GM13976 (cell line): ENCODE data around the gene ATXN7.

Experiments
- DNase-seq: peaks from one replicate; pipeline ENCODE4 v3.0.0; 2012; ENCODE audit warnings: low spot score
- in situ Hi-C: fragments of 300-500 bp; cut with MboI; formaldehyde crosslinking; loops from one replicate; pipeline ENCODE4 v1.12.0; 2022; ENCODE audit warnings: low sequenced_read_pairs, mixed read lengths, inconsistent platforms; ENCODE audit not compliant: unreplicated experiment
- TF ChIP-seq, protein P1 (sequence below): IDR thresholded peaks from 2 replicates; pipeline ENCODE4 v1.5.1; 2012; ENCODE audit warnings: borderline replicate concordance, mild to moderate bottlenecking; ENCODE audit not compliant: insufficient read depth; ENCODE audit errors: extremely low read depth, missing control alignments, control extremely low read depth

Gene ATXN7

DNA sequence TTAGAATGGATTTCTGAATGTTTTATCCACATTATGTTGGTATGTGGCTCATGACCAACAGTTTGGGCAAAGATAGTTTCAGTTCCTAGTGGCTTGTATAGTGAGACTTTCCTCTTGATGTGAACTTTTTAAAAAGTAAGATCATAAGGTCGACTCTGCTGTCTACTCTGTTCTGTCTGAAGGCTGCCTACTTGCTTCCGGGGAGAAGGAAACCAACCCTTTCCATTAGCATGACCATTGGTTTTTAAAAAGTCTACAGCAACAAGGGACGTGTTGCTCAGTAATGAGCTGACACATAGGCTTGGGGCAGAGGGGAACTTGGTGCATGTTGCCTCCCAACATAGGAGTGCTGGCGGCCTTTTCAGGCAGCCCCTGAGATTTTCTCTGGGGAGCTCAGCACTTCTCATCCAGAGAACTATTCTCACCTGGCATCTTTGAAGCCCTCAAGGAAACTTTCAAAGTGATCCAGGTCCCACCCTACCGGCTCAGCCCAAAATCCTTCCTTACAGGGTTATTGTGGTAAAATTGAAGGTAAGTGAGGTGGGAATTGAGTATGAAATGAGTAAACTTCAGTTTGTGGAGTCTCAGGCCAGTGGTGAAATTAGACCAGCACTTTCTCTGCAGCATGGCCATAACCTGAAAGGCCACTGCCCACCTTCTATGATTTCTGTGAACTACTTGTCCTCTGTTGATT, 129.0 kb downstream of the ATXN7 start:
- TF ChIP-seq, protein P1, sequence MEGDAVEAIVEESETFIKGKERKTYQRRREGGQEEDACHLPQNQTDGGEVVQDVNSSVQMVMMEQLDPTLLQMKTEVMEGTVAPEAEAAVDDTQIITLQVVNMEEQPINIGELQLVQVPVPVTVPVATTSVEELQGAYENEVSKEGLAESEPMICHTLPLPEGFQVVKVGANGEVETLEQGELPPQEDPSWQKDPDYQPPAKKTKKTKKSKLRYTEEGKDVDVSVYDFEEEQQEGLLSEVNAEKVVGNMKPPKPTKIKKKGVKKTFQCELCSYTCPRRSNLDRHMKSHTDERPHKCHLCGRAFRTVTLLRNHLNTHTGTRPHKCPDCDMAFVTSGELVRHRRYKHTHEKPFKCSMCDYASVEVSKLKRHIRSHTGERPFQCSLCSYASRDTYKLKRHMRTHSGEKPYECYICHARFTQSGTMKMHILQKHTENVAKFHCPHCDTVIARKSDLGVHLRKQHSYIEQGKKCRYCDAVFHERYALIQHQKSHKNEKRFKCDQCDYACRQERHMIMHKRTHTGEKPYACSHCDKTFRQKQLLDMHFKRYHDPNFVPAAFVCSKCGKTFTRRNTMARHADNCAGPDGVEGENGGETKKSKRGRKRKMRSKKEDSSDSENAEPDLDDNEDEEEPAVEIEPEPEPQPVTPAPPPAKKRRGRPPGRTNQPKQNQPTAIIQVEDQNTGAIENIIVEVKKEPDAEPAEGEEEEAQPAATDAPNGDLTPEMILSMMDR: no peak
- in situ Hi-C loops: no loop called here

DNA sequence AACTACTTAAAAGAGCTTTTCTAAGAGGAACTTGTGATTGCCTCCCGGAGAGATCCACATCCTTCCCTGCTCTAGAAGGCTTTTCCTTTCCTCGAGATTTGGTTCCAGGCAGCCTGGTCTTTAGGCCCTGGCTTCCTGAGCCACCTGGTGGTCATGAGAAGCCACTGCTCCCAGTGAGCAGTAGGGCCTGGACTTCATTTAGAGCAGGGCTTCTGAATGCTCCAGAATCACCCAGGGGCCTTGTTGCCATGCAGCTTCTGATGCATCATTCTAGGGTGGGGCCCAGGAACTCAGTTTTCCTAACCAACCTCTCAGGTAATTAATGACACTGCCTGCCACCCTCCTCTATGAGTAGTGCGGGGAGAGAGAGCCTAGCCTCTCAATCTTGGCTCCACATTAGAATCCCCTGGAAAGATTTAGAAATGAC, 130.0 kb downstream of the ATXN7 start:
- TF ChIP-seq, protein P1: peak; percentile 74
- in situ Hi-C loops: no loop called here
- DNase-seq: peak; percentile 71

More for the DNA sequence above, 129.0 kb downstream of the ATXN7 start:
- DNase-seq: no peak

DNA sequence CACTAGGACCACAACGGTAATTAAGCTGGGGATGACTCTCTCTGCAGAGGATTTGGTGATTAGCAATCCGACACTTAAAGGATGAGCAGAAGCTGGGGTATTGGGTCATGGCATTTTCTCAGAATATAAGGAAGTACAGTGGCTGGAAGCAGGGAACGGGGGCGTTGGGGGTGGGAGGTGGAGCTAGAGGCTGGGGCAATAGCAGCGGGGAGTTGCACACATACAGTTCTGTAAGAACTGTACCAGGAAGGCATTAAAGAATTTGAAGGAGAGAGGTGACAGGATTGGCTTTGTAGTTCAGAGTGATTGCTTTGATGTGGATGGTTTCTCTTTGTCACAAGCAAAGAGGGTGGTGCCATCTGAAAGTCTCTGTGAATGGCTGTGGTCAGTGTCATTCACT, 131.4 kb downstream of the ATXN7 start:
- TF ChIP-seq, protein P1: no peak
- in situ Hi-C loops: no loop called here
- DNase-seq: no peak

DNA sequence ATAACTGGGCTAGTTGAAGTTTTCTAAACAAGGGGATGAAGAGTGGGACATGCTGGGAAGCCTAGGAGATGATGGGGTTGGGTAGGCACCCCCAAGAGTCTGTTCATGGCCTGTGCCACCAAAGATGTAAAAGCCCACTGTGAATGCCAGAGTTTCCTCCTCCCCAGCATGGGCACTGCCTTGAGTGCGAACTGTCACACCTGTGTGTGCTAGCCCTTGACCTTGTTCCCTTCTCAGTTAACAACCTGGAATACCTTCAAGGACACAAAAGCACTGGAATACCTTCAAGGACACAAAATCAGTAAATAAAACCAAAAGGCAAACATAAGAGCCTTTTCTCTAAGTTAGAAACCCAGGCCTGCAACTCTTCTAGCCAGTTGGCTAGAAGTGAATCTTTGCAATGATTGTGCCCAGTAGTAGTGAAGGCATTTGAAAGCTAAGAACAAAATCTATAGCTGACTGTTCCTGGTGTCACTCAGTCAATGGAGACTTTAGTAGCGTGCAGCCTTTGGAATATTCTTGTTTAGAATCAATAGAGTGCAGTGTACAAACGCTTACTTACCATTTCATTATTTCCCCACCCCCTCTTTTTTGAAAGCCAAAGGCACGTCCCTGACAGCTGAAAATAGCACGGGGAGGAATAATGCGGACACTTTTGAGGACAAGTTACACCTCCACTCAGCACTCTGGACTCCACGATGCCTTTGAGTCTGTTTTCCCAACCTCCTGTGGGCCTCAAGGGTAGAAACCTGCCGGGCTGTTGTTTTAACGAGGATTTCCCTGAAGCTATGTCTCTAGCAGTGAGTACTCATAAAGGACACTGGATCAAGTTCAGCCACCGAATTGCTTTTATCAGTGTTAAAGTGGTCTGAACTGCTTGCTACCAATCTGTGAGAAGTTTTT, 135.4 kb downstream of the ATXN7 start:
- DNase-seq: no peak
- TF ChIP-seq, protein P1: no peak
- in situ Hi-C loops: no loop called here

DNA sequence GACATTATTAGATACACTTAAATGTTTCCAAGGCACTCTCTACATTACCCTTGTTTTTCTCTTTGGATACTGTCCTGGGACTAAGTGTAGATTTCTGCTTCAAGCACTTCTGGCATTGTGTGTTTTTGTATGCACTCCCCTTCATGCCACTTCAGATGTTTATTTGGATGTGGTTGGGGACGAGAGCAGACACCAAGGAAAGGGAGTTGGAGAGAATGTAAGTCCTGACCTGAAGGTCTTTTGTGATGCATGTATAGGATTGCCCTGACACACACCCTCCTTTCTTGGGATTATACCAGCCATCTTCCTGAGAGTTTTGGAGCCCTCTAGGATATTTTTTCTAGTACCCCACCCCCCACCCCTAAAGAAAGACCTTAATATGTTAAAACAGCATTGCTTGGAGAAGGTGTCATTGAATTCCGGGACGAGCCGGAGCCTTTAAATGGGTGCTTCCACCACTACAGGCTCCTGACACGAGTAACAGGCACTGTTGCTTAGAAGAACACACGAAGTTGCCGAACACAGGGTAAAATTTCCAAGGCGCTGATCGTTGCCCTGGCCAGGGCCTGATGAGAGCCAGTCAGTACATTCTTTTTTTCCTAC, 136.9 kb downstream of the ATXN7 start:
- TF ChIP-seq, protein P1: no peak
- in situ Hi-C loops: no loop called here
- DNase-seq: no peak

DNA sequence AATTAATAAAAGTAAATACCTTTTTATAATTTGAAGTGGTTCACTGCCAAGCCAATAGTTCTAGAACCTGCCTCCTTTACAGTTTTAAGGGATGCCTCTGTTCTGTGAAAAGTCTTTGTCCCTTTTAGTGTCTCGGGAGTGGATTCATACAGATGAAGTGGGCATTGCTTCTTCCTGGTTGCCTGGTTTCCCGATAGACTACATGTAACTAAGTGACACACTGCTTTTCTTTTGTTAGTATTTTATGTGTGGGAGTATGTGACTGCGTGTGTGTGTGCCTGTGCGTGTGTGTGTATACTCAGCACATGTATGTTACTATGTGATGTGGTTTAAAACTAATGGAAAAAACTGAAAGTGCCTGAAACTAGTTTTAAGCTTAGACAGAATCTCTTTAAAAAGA, 138.6 kb downstream of the ATXN7 start:
- DNase-seq: no peak
- in situ Hi-C loops: no loop called here
- TF ChIP-seq, protein P1: no peak
